ENCODE data around the gene OTOP2.

GRCh38 chr17:74968361-74968780 lies 44.3 kb downstream of the OTOP2 start:
- TF ChIP-seq CTCF (IDR thresholded peaks at IDR 0.05; ENCODE audit: insufficient read depth, low read depth, low read length) (no peak), EZH2 (IDR thresholded peaks at IDR 0.05; ENCODE audit: insufficient read depth, low read length) (no peak)
